Activated naive CD4-positive, alpha-beta T cell treated with anti-CD3 and anti-CD28 coated beads, Interleukin-2, amount 10 ng/mL, durations not matched to agents 7 days and 5 days (primary cell): ENCODE measurements around the gene MAP4K2.
"Not testable (repeated sequence)": the region's sequence is repeated elsewhere in the genome, so short reads cannot be mapped to it uniquely, and the experiment has no call there.

ENCODE experiments used
- CTCF ChIA-PET: fragments of 350-600 bp; sonication (Branson Sonifier 250); formaldehyde crosslinking; loops from one replicate; lab custom pipeline; 2021; ENCODE audit warnings: antibody characterized with exemption; lab: Charles Lee
- DNase-seq: peaks from one replicate; pipeline ENCODE4 v3.0.0-alpha.2; 2020
- H3K27ac Mint-ChIP-seq: one replicate; pipeline ENCODE4 v1.8.0; 2021; ENCODE audit warnings: mild to moderate bottlenecking, moderate library complexity, mixed read lengths
- H3K27me3 Mint-ChIP-seq: one replicate; pipeline ENCODE4 v1.8.0; 2021; ENCODE audit warnings: mild to moderate bottlenecking, mixed read lengths
- H3K36me3 Mint-ChIP-seq: one replicate; pipeline ENCODE4 v1.8.0; 2021; ENCODE audit warnings: mixed read lengths
- H3K4me1 Mint-ChIP-seq: one replicate; pipeline ENCODE4 v1.8.0; 2021; ENCODE audit warnings: mixed read lengths
- H3K4me3 Mint-ChIP-seq: one replicate; pipeline ENCODE4 v1.8.0; 2021; ENCODE audit warnings: mild to moderate bottlenecking, moderate library complexity, mixed read lengths
- H3K9me3 Mint-ChIP-seq: one replicate; pipeline ENCODE4 v1.8.0; 2021; ENCODE audit warnings: mixed read lengths

The MAP4K2 gene

DNA sequence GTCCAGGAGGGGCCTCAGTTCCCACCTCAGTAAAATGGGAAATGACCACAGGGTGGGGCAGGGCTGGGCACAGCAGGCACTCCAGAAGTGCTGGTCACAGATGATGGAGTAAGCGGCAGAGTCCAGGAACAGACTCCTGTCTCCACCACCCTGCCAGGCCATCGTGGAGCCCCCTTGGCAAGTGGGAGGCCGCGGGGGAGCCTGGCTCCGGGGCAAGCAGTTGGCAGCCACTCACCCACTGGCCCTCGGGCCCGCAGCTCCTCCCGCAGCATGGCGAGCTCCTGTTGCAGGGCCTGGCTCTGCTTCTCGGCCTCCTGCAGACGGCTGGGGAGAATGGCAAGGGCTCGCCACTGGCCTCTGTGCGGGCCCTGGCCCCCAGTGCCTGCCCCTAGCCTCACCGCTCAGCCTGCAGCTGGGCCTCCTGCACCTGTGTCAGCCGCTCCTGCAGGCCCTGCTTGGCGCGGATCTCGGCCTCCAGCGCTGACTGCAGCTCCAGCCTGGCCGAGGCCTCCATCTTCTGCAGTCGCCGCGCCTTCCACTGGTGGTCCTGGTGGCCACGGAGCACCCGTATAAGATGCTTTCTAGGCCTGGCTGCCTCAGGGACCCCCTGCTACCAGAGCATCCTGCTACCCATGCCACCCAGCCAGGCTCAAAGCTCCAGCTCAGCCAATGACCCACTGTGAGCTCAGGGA, 31.2 kb upstream of the MAP4K2 start:
- DNase-seq, result no peak
- no peak overlapping the region for H3K27ac Mint-ChIP-seq
- no peaks in the 10 kb centered on the region for H3K36me3 Mint-ChIP-seq
- no peaks in the 10 kb centered on the region for H3K27me3 Mint-ChIP-seq
- peaks cover 5% of the 10 kb centered on the region for H3K4me1 Mint-ChIP-seq
- CTCF ChIA-PET, result interaction anchor here (1.6 to 2.1 kb wide), 2 partner anchors 10 to 13 kb away, joined by 5 to 6 read pairs; partner anchors contain the start of gene CDC42BPG
- no peak overlapping the region for H3K4me3 Mint-ChIP-seq
- H3K9me3 Mint-ChIP-seq, result no peaks in the 10 kb centered on the region

GRCh38 chr11:64833509-64833908, 30.5 kb upstream of the MAP4K2 start:
- no peak for DNase-seq
- no peak overlapping the region for H3K4me3 Mint-ChIP-seq
- CTCF ChIA-PET, result interaction anchor here (1.6 to 2.1 kb wide), 2 partner anchors 11 to 14 kb away, joined by 5 to 6 read pairs; partner anchors contain the start of gene CDC42BPG
- H3K27me3 Mint-ChIP-seq, result no peaks in the 10 kb centered on the region
- H3K27ac Mint-ChIP-seq, result no peak overlapping the region
- H3K9me3 Mint-ChIP-seq, result no peaks in the 10 kb centered on the region
- H3K4me1 Mint-ChIP-seq, result peaks cover 5% of the 10 kb centered on the region
- H3K36me3 Mint-ChIP-seq, result no peaks in the 10 kb centered on the region

DNA sequence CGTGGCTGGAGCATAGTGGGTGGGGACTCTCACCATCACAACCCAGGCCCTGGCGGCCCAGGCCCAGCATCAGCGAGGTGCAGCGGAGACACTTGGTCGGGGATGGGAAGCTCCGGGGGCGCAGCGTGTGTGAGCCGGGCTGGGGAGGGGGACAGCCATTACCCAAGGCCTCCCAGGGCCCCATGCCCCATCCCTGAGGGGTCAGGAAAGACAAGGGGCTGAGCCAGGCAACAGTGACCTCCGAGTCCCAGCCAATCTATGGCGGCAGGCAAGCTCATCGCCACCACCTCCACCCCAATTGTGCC, 30.1 kb upstream of the MAP4K2 start:
- H3K9me3 Mint-ChIP-seq, result no peaks in the 10 kb centered on the region
- no peaks in the 10 kb centered on the region for H3K27me3 Mint-ChIP-seq

GRCh38 chr11:64832467-64833197, 29.6 kb upstream of the MAP4K2 start:
- Mint-ChIP-seq H3K4me3 (no peak overlapping the region), H3K27me3 (no peaks in the 10 kb centered on the region), H3K4me1 (peaks cover 5% of the 10 kb centered on the region), H3K9me3 (no peaks in the 10 kb centered on the region), H3K36me3 (no peaks in the 10 kb centered on the region), H3K27ac (no peak overlapping the region)
- CTCF ChIA-PET, result no interaction called here
- no peak for DNase-seq

More for the DNA sequence above, 30.1 kb upstream of the MAP4K2 start:
- Mint-ChIP-seq H3K36me3 (no peaks in the 10 kb centered on the region), H3K4me1 (peaks cover 5% of the 10 kb centered on the region), H3K4me3 (no peak overlapping the region), H3K27ac (no peak overlapping the region)
- no peak for DNase-seq
- CTCF ChIA-PET, result no interaction called here

- Mint-ChIP-seq H3K4me3 (no peak overlapping the region), H3K27ac (no peak overlapping the region), H3K4me1 (no peaks in the 10 kb centered on the region), H3K36me3 (no peaks in the 10 kb centered on the region), H3K27me3 (no peaks in the 10 kb centered on the region), H3K9me3 (no peaks in the 10 kb centered on the region)
- no peak for DNase-seq
- CTCF ChIA-PET, result no interaction called here
Measured at GRCh38 chr11:64831411-64831891, 28.4 kb upstream of the MAP4K2 start.

GRCh38 chr11:64829536-64830251, 26.7 kb upstream of the MAP4K2 start:
- Mint-ChIP-seq H3K36me3 (no peaks in the 10 kb centered on the region), H3K4me3 (no peak overlapping the region), H3K27me3 (no peaks in the 10 kb centered on the region), H3K4me1 (no peaks in the 10 kb centered on the region), H3K27ac (no peak overlapping the region), H3K9me3 (no peaks in the 10 kb centered on the region)
- DNase-seq, result no peak
- CTCF ChIA-PET, result no interaction called here

DNA sequence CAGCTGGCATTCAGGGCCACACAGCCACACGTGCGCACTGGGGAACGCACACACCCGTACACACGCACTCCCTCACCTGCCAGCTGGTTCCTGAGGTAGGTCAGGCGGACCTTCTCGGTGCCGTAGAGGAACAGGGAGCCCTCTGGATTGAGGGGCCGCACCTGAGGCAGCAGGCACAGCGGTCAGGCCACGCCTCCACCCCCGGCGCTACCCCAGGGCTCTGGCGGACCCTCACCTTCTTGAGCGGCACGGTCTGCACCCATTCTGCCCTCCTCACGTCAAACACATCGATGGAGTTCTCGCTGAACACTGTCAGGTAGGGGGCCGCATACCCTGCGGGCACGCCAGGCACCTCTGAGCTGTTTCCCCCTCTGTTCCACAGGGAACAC, 24.4 kb upstream of the MAP4K2 start:
- no peak for DNase-seq
- CTCF ChIA-PET, result no interaction called here
- no peaks in the 10 kb centered on the region for H3K9me3 Mint-ChIP-seq
- no peak overlapping the region for H3K4me3 Mint-ChIP-seq
- no peak overlapping the region for H3K27ac Mint-ChIP-seq
- H3K4me1 Mint-ChIP-seq, result no peaks in the 10 kb centered on the region
- H3K27me3 Mint-ChIP-seq, result peaks cover 12% of the 10 kb centered on the region
- no peaks in the 10 kb centered on the region for H3K36me3 Mint-ChIP-seq

GRCh38 chr11:64826578-64827450, 23.8 kb upstream of the MAP4K2 start:
- Mint-ChIP-seq H3K4me3 (no peak overlapping the region), H3K27ac (no peak overlapping the region), H3K36me3 (no peaks in the 10 kb centered on the region), H3K27me3 (peaks cover 15% of the 10 kb centered on the region), H3K4me1 (no peaks in the 10 kb centered on the region), H3K9me3 (no peaks in the 10 kb centered on the region)
- DNase-seq, result no peak
- CTCF ChIA-PET, result interaction anchor here (0.6 kb wide), 1 partner anchor 150 kb away, joined by 3 read pairs; no protein-coding TSS in a partner anchor

DNA sequence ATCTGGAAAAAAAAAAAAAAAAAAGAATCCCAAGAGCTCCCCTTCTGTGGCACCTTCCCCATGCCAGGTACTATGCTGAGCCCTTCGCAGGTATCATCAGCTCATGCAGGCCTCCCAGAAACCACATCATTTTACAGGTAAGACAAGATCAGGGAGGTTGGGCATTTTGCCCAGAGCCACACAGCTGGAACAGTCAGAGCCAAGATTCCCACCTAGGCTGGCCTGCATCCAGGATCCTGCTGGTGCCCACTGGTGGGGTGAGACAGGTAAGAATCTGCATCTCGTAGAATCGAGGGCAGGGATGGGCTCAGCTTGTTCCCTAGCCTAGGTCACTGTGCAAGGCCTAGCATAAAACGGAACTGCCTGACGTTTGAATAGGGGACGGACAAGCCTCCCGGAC, 23.0 kb upstream of the MAP4K2 start:
- H3K9me3 Mint-ChIP-seq, result no peaks in the 10 kb centered on the region
- CTCF ChIA-PET, result interaction anchor here (0.6 to 0.7 kb wide), 2 partner anchors 108 to 150 kb away, joined by 3 to 6 read pairs; no protein-coding TSS in a partner anchor
- H3K36me3 Mint-ChIP-seq, result no peaks in the 10 kb centered on the region
- H3K4me3 Mint-ChIP-seq, result no peak overlapping the region
- no peak overlapping the region for H3K27ac Mint-ChIP-seq
- peaks cover 17% of the 10 kb centered on the region for H3K27me3 Mint-ChIP-seq
- H3K4me1 Mint-ChIP-seq, result no peaks in the 10 kb centered on the region
- DNase-seq, result no peak

DNA sequence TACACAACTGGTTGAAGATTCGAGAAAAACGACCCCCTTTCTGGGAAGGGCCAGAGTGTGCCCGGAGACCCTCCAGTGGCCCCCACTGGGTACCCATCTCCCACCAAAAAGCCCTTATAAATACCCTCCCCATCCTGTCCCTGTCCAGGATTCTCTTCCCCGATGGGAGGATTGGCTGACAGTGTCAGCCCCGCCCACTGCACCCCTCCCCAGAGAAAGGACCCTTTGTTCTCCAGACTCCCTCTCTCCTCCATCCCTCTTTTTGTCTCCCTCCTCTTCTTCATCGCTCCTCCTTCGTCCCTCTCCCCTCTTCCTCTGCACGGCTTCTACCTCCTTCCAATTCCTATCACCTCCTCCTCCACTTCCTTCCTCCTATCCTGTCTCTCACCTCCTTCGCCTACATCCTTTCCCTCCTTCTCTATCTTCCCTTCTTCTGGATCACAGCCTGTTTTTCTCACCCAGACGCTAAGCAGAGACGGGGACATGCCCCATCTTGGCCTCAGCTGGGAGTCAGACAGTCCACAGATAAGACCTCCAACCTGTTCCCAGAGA, 20.6 kb upstream of the MAP4K2 start:
- DNase-seq, result no peak
- no peak overlapping the region for H3K4me3 Mint-ChIP-seq
- H3K27me3 Mint-ChIP-seq, result peaks cover 17% of the 10 kb centered on the region
- H3K36me3 Mint-ChIP-seq, result no peaks in the 10 kb centered on the region
- no peaks in the 10 kb centered on the region for H3K9me3 Mint-ChIP-seq
- CTCF ChIA-PET, result interaction anchor here (0.5 kb wide), 1 partner anchor 491 kb away, joined by 3 read pairs; no protein-coding TSS in a partner anchor
- H3K4me1 Mint-ChIP-seq, result no peaks in the 10 kb centered on the region
- H3K27ac Mint-ChIP-seq, result no peak overlapping the region

DNA sequence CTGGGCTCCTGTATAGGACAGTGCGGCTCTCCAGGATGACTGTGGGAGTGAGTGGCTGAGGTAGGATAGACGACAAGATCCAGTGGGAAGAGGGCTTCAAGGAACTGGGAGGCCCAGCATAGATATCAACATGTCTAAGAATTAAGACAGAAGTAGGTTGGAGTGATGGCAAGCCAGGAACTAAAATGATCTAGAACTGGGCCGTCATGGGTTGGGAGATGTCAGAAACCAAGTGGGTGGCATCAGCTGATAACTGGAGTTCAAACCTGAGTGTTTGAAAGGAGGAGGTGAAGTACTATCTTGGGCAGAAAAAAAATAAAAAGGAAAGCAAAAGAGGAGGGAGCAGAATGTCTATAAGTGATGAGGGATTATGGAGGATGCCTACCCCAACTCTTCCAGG, 14.5 kb upstream of the MAP4K2 start:
- Mint-ChIP-seq H3K4me1 (no peaks in the 10 kb centered on the region), H3K4me3 (no peak overlapping the region)

DNA sequence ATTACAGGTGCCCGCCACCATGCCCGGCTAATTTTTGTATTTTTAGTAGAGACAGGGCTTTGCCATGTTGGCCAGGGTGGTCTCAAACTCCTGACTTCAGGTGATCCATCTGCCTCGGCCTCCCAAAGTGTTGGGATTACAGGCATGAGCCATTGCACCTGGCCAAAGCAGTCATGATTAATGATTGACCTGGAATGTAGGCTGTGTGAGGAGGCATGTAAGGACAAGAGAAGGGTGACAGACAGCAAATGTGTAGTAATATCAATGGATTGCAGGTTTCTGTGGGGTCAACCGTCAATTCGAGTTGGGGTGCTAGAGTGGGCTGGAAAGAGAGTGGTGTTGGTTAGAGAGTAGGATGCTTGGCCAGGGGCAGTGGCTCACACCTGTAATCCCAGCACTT, 12.4 kb upstream of the MAP4K2 start:
- not testable (repeated sequence) for H3K9me3 Mint-ChIP-seq, H3K27ac Mint-ChIP-seq, DNase-seq, H3K27me3 Mint-ChIP-seq, H3K4me3 Mint-ChIP-seq, H3K4me1 Mint-ChIP-seq, H3K36me3 Mint-ChIP-seq
- CTCF ChIA-PET, result interaction anchor here (1.5 kb wide), 1 partner anchor 28 kb away, joined by 4 read pairs; no protein-coding TSS in a partner anchor

More for the DNA sequence above, 14.5 kb upstream of the MAP4K2 start:
- Mint-ChIP-seq H3K27ac (peak overlapping the region; percentile 46), H3K9me3 (no peaks in the 10 kb centered on the region), H3K36me3 (no peaks in the 10 kb centered on the region), H3K27me3 (peaks cover 11% of the 10 kb centered on the region)
- DNase-seq, result no peak
- CTCF ChIA-PET, result no interaction called here

DNA sequence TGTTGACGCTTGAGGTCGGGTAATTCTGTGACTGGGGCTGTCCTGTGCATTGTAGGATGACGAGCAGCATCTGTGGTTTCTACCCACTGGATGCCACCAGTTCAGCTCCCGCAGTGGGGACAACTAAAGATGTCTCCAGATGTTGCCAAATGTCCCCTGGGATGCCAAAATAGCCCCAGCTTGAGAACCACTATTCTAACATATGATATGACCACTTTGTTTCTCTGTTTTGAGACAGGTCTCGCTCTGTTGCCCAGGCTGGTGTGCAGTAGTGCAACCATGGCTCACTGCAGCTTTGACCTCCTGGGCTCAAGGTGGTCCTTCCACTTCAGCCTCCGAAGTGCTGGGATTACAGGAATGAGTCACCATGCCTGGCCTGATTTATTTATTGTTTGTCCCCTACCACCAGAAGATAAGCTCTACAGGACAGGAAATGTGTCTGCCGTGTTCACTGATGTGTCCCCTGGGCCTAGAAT, 11.7 kb upstream of the MAP4K2 start:
- H3K27ac Mint-ChIP-seq, result no peak overlapping the region
- CTCF ChIA-PET, result interaction anchor here (1.5 kb wide), 1 partner anchor 27 kb away, joined by 4 read pairs; no protein-coding TSS in a partner anchor
- peaks cover 2% of the 10 kb centered on the region for H3K36me3 Mint-ChIP-seq
- H3K9me3 Mint-ChIP-seq, result no peaks in the 10 kb centered on the region
- H3K4me1 Mint-ChIP-seq, result peaks cover 12% of the 10 kb centered on the region
- H3K27me3 Mint-ChIP-seq, result peaks cover 5% of the 10 kb centered on the region
- DNase-seq, result no peak
- no peak overlapping the region for H3K4me3 Mint-ChIP-seq
